ENCODE measurements around the gene CDK1. TPM values are rescaled to one million over a fixed set of nuclear protein-coding genes. Genes with fewer than 3 reads are reported as not detected.

CDK1 gene
- total RNA-seq, 1 experiment from 2014 or later: 78.9 TPM

DNA sequence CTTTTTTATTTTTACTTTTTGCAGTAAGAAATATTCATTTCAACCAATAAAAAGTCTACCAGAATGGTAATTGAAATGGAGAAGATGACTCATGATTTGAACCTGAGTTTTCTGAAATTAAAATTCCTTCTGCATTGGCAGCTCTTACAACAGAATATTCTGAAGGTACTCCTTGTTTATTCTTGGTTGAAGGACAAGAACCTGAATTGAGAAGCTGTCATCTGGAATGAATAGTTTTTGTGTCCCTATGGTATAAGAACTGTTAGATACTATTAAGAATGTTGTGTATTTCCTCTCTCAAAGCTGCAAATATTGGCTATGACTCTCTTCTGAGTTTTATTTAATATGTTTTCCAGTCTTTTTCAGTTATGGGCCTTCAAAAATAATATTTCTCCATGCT lies 56.1 kb downstream of the CDK1 start:
- Histone ChIP-seq H3K23ac (ENCODE audit: insufficient read length, low read depth, low read length) (no peak overlapping the region), H4K8ac (replicated peaks; ENCODE audit: insufficient read length, low read depth, low read length) (no peak overlapping the region), H4K91ac (ENCODE audit: insufficient read length, low read depth, low read length) (no peak overlapping the region), H3K4me2 (ENCODE audit: insufficient read depth, insufficient read length, low read length) (no peak overlapping the region), H3K79me2 (ENCODE audit: insufficient read depth, low read length) (no peaks in the 10 kb centered on the region), H3T11ph (ENCODE audit: low read length) (no peak overlapping the region), H3K4me1 (ENCODE audit: insufficient read depth, low read length) (no peaks in the 10 kb centered on the region), H2AFZ (ENCODE audit: low read length) (no peak overlapping the region), H3K9ac (ENCODE audit: extremely low read depth, insufficient read length, low read length) (no peak overlapping the region), H2BK20ac (ENCODE audit: low read depth, low read length, poor library complexity, severe bottlenecking) (no peak overlapping the region), H3K14ac (ENCODE audit: insufficient read depth, low read length) (no peak overlapping the region), H3K23me2 (ENCODE audit: insufficient read length, low read depth, low read length, poor library complexity, severe bottlenecking) (no peaks in the 10 kb centered on the region), H2BK15ac (ENCODE audit: low read depth, low read length) (no peak overlapping the region), H3K27me3 (ENCODE audit: insufficient read depth, low read length) (no peaks in the 10 kb centered on the region), H3K79me1 (ENCODE audit: insufficient read depth, low read depth, low read length, poor library complexity, severe bottlenecking) (no peaks in the 10 kb centered on the region), H2BK120ac (ENCODE audit: low read depth, low read length, poor library complexity, severe bottlenecking) (no peak overlapping the region), H4K5ac (ENCODE audit: insufficient read length, low read depth, low read length) (no peak overlapping the region), H3K56ac (ENCODE audit: insufficient read length, low read depth, low read length) (no peak overlapping the region), H3K4ac (ENCODE audit: low read depth, low read length) (no peak overlapping the region), H2AK5ac (ENCODE audit: insufficient read length, low read length) (no peak overlapping the region), H4K20me1 (ENCODE audit: control insufficient read depth, insufficient read depth, insufficient read length) (no peaks in the 10 kb centered on the region), H3K9me3 (ENCODE audit: control insufficient read depth, low read depth, low read length) (no peaks in the 10 kb centered on the region), H2BK12ac (ENCODE audit: insufficient read length, low read depth, low read length) (no peak overlapping the region), H2BK5ac (ENCODE audit: insufficient read length, low read length) (no peak overlapping the region), H3K18ac (ENCODE audit: insufficient read length, low read depth, low read length) (no peak overlapping the region), H3K27ac (ENCODE audit: insufficient read length, low read depth, low read length) (no peak overlapping the region)
- H3K27me3 Mint-ChIP-seq (ENCODE audit: low read depth): no peaks in the 10 kb centered on the region
- no peak for DNase-seq
- no peak overlapping the region for H3K27ac Mint-ChIP-seq
- no peaks in the 10 kb centered on the region for H3K4me1 Mint-ChIP-seq
- no peak overlapping the region for H3K4me3 Mint-ChIP-seq
- H3K9me3 Mint-ChIP-seq: no peaks in the 10 kb centered on the region
- H3K36me3 Mint-ChIP-seq (ENCODE audit: insufficient read depth in 1 of 3, low read depth in 3 of 3): no peaks in the 10 kb centered on the region
- TF ChIP-seq, protein P1, sequence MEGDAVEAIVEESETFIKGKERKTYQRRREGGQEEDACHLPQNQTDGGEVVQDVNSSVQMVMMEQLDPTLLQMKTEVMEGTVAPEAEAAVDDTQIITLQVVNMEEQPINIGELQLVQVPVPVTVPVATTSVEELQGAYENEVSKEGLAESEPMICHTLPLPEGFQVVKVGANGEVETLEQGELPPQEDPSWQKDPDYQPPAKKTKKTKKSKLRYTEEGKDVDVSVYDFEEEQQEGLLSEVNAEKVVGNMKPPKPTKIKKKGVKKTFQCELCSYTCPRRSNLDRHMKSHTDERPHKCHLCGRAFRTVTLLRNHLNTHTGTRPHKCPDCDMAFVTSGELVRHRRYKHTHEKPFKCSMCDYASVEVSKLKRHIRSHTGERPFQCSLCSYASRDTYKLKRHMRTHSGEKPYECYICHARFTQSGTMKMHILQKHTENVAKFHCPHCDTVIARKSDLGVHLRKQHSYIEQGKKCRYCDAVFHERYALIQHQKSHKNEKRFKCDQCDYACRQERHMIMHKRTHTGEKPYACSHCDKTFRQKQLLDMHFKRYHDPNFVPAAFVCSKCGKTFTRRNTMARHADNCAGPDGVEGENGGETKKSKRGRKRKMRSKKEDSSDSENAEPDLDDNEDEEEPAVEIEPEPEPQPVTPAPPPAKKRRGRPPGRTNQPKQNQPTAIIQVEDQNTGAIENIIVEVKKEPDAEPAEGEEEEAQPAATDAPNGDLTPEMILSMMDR (conservative IDR thresholded peaks at IDR 0.05): no peak
